Measurements from ENCODE around the gene DVL1.

GRCh38 chr1:1310476-1311053 is 38.7 kb downstream of the DVL1 start:
- TF ChIP-seq POLR2A (IDR thresholded peaks at IDR 0.05) = no peak
- TF ChIP-seq POLR2AphosphoS5 (IDR thresholded peaks at IDR 0.05) = no peak
- TF ChIP-seq CTCF (IDR thresholded peaks at IDR 0.05) = no peak
